GM12878 (cell line): ENCODE results near the gene CLIC6. TPM values are rescaled to one million over a fixed set of nuclear protein-coding genes. Genes with fewer than 3 reads are reported as not detected.
A peak's percentile ranks its signal among the peaks of the same experiment; 100 is the strongest.

Source experiments
- ESRRA ChIP-seq: IDR thresholded peaks from 2 replicates; pipeline ENCODE4 v1.6.1; 2012; ENCODE audit warnings: mild to moderate bottlenecking, low read length, improper control_type of control experiment
- FOXM1 ChIP-seq: IDR thresholded peaks from 2 replicates; pipeline ENCODE4 v1.6.1; 2012; ENCODE audit warnings: low read depth, mild to moderate bottlenecking, inconsistent platforms, low read length, moderate library complexity
- GABPA ChIP-seq: IDR thresholded peaks from 2 replicates; pipeline ENCODE4 v1.6.1; 2014; ENCODE audit warnings: antibody characterized with exemption, low read depth, mild to moderate bottlenecking, inconsistent platforms
- MEF2B ChIP-seq: fragments of 450-650 bp; IDR thresholded peaks from 2 replicates; pipeline ENCODE4 v1.6.1; 2018; ENCODE audit warnings: mild to moderate bottlenecking, moderate library complexity; ENCODE audit not compliant: partially characterized antibody, poor library complexity, severe bottlenecking
- MTA3 ChIP-seq: IDR thresholded peaks from 2 replicates; pipeline ENCODE4 v1.6.1; 2012; ENCODE audit warnings: low read length, inconsistent platforms, borderline replicate concordance
- NFYA ChIP-seq: IDR thresholded peaks from 2 replicates; pipeline ENCODE4 v1.6.1; 2011; ENCODE audit warnings: low read depth, mild to moderate bottlenecking, low read length, improper control_type of control experiment, borderline replicate concordance
- NR2F1 ChIP-seq: fragments of 450-650 bp; conservative IDR thresholded peaks from 2 replicates; pipeline ENCODE4 v1.6.1; 2017; ENCODE audit warnings: mild to moderate bottlenecking
- PAX8 ChIP-seq: fragments of 450-650 bp; IDR thresholded peaks from 2 replicates; pipeline ENCODE4 v1.6.1; 2017; ENCODE audit warnings: mild to moderate bottlenecking, moderate library complexity
- POU2F2 ChIP-seq: IDR thresholded peaks from 3 replicates; pipeline ENCODE4 v1.6.1; 2011; ENCODE audit warnings: low read depth, mild to moderate bottlenecking, low read length, borderline replicate concordance
- RB1 ChIP-seq: fragments of 450-650 bp; formaldehyde crosslinking; IDR thresholded peaks from 2 replicates; pipeline ENCODE4 v1.6.1; 2017; ENCODE audit warnings: mild to moderate bottlenecking, borderline replicate concordance
- SREBF1 ChIP-seq: IDR thresholded peaks from 2 replicates; pipeline ENCODE4 v1.6.1; 2012; ENCODE audit warnings: mild to moderate bottlenecking, low read length
- SUPT20H ChIP-seq: IDR thresholded peaks from 2 replicates; pipeline ENCODE4 v1.6.1; 2011; ENCODE audit warnings: low read depth, mild to moderate bottlenecking, low read length, moderate library complexity, borderline replicate concordance; ENCODE audit not compliant: control insufficient read depth
- YY1 ChIP-seq: IDR thresholded peaks from 2 replicates; pipeline ENCODE4 v1.6.1; 2011; ENCODE audit warnings: low read depth, mild to moderate bottlenecking, low read length
- ZNF24 ChIP-seq: fragments of 450-650 bp; IDR thresholded peaks from 2 replicates; pipeline ENCODE4 v1.6.1; 2017; ENCODE audit warnings: antibody characterized with exemption, mild to moderate bottlenecking
- ZSCAN29 ChIP-seq: fragments of 450-650 bp; IDR thresholded peaks from 2 replicates; pipeline ENCODE4 v1.6.1; 2017; ENCODE audit warnings: mild to moderate bottlenecking, moderate library complexity
- polyA plus RNA-seq, 11 experiments: library from polyadenylated mRNA; depleted of rRNA in 4 of 11; unstranded in 6 of 11; stranded (reverse) in 5 of 11; fragments of >200 nt; fragmentation: Nextera tagmentation in 4 of 11; fragmentation: Illumina TruSeq in 1 of 11; extraction: Ambion mirVana in 4 of 11; extraction: Trizol in 1 of 11; gene quantifications; 1 replicate in 1 of 11; 2 replicates in 10 of 11; pipeline versions ENCODE4 v1.2.1 to v1.2.3, GENCODE V29; 2011 to 2016; ENCODE audit warnings: inconsistent platforms in 2 of 11, missing spikeins in 2 of 11, low read depth in 1 of 11
- total RNA-seq, 4 experiments: library from RNA; depleted of rRNA in 3 of 4; stranded (reverse); fragments of >200 nt in 3 of 4; fragmentation: Illumina TruSeq in 1 of 4; extraction: Trizol in 1 of 4; gene quantifications; 2 replicates each; pipeline versions ENCODE4 v1.2.1 to v1.2.3, GENCODE V29; 2013 to 2021
- TF ChIP-seq, protein P1 (sequence below): IDR thresholded peaks from 2 replicates; pipeline ENCODE4 v1.6.1; 2011; ENCODE audit warnings: low read depth, low read length, improper control_type of control experiment, borderline replicate concordance
- TF ChIP-seq, protein P2 (sequence below): IDR thresholded peaks from 2 replicates; pipeline ENCODE4 v1.6.1; 2011; ENCODE audit warnings: borderline replicate concordance, low read depth, mild to moderate bottlenecking, moderate library complexity, mixed read lengths, low read length; ENCODE audit not compliant: insufficient read depth; ENCODE audit errors: extremely low read length
- TF ChIP-seq, protein P3 (sequence below): IDR thresholded peaks from 2 replicates; pipeline ENCODE4 v1.6.1; 2012; ENCODE audit warnings: mild to moderate bottlenecking, low read depth, low read length
- TF ChIP-seq, protein P4 (sequence below): IDR thresholded peaks from 2 replicates; pipeline ENCODE4 v1.6.1; 2011; ENCODE audit warnings: mild to moderate bottlenecking, low read depth, low read length, moderate library complexity; ENCODE audit not compliant: insufficient replicate concordance
- TF ChIP-seq, protein P5 (sequence below): fragments of 450-650 bp; IDR thresholded peaks from 2 replicates; pipeline ENCODE4 v1.6.1; 2017; ENCODE audit warnings: low read depth, mild to moderate bottlenecking, moderate library complexity

Gene CLIC6
- total and polyA plus RNA-seq, 10 of the 15 experiments (the other 5 are each of a cell fraction or from before 2014, with no cell fraction given): 5.7 to 34.1 (median 11.2) TPM

DNA sequence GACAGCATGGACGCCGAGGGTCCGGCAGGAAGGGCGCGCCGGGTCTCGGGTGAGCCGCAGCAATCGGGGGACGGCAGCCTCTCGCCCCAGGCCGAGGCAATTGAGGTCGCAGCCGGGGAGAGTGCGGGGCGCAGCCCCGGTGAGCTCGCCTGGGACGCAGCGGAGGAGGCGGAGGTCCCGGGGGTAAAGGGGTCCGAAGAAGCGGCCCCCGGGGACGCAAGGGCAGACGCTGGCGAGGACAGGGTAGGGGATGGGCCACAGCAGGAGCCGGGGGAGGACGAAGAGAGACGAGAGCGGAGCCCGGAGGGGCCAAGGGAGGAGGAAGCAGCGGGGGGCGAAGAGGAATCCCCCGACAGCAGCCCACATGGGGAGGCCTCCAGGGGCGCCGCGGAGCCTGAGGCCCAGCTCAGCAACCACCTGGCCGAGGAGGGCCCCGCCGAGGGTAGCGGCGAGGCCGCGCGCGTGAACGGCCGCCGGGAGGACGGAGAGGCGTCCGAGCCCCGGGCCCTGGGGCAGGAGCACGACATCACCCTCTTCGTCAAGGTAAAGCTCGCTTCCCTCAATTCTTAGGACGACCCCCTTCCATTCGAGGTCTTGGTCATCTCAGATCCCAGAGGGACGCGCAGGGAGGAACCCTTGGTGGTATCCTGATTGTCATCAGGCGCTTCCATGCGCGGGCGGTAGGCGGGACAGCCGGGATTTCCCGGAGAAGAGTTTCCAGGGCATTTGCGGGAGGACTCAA is 1.6 kb downstream of the CLIC6 start (continued):
- TF ChIP-seq, protein P1, sequence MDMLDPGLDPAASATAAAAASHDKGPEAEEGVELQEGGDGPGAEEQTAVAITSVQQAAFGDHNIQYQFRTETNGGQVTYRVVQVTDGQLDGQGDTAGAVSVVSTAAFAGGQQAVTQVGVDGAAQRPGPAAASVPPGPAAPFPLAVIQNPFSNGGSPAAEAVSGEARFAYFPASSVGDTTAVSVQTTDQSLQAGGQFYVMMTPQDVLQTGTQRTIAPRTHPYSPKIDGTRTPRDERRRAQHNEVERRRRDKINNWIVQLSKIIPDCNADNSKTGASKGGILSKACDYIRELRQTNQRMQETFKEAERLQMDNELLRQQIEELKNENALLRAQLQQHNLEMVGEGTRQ: no peak
- no peak for TF ChIP-seq YY1
- no peak for TF ChIP-seq PAX8
- peak; percentile 79; the same call in 1 of the 2 replicates for TF ChIP-seq ZSCAN29
- no peak for TF ChIP-seq FOXM1
- TF ChIP-seq, protein P2, sequence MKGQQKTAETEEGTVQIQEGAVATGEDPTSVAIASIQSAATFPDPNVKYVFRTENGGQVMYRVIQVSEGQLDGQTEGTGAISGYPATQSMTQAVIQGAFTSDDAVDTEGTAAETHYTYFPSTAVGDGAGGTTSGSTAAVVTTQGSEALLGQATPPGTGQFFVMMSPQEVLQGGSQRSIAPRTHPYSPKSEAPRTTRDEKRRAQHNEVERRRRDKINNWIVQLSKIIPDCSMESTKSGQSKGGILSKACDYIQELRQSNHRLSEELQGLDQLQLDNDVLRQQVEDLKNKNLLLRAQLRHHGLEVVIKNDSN: no peak
- TF ChIP-seq, protein P3, sequence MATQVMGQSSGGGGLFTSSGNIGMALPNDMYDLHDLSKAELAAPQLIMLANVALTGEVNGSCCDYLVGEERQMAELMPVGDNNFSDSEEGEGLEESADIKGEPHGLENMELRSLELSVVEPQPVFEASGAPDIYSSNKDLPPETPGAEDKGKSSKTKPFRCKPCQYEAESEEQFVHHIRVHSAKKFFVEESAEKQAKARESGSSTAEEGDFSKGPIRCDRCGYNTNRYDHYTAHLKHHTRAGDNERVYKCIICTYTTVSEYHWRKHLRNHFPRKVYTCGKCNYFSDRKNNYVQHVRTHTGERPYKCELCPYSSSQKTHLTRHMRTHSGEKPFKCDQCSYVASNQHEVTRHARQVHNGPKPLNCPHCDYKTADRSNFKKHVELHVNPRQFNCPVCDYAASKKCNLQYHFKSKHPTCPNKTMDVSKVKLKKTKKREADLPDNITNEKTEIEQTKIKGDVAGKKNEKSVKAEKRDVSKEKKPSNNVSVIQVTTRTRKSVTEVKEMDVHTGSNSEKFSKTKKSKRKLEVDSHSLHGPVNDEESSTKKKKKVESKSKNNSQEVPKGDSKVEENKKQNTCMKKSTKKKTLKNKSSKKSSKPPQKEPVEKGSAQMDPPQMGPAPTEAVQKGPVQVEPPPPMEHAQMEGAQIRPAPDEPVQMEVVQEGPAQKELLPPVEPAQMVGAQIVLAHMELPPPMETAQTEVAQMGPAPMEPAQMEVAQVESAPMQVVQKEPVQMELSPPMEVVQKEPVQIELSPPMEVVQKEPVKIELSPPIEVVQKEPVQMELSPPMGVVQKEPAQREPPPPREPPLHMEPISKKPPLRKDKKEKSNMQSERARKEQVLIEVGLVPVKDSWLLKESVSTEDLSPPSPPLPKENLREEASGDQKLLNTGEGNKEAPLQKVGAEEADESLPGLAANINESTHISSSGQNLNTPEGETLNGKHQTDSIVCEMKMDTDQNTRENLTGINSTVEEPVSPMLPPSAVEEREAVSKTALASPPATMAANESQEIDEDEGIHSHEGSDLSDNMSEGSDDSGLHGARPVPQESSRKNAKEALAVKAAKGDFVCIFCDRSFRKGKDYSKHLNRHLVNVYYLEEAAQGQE: no peak
- no peak for TF ChIP-seq MTA3
- no peak for TF ChIP-seq RB1
- no peak for TF ChIP-seq GABPA
- TF ChIP-seq NFYA: no peak
- TF ChIP-seq ESRRA: no peak
- no peak for TF ChIP-seq SUPT20H
- TF ChIP-seq, protein P4, sequence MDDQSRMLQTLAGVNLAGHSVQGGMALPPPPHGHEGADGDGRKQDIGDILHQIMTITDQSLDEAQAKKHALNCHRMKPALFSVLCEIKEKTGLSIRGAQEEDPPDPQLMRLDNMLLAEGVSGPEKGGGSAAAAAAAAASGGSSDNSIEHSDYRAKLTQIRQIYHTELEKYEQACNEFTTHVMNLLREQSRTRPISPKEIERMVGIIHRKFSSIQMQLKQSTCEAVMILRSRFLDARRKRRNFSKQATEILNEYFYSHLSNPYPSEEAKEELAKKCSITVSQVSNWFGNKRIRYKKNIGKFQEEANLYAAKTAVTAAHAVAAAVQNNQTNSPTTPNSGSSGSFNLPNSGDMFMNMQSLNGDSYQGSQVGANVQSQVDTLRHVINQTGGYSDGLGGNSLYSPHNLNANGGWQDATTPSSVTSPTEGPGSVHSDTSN: no peak
- no peak for TF ChIP-seq ZNF24
- no peak for TF ChIP-seq POU2F2
- no peak for TF ChIP-seq NR2F1
- TF ChIP-seq, protein P5, sequence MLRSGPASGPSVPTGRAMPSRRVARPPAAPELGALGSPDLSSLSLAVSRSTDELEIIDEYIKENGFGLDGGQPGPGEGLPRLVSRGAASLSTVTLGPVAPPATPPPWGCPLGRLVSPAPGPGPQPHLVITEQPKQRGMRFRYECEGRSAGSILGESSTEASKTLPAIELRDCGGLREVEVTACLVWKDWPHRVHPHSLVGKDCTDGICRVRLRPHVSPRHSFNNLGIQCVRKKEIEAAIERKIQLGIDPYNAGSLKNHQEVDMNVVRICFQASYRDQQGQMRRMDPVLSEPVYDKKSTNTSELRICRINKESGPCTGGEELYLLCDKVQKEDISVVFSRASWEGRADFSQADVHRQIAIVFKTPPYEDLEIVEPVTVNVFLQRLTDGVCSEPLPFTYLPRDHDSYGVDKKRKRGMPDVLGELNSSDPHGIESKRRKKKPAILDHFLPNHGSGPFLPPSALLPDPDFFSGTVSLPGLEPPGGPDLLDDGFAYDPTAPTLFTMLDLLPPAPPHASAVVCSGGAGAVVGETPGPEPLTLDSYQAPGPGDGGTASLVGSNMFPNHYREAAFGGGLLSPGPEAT: no peak
- no peak for TF ChIP-seq SREBF1
- TF ChIP-seq MEF2B: no peak
